ENCODE results near the gene SLC8B1.

DNA sequence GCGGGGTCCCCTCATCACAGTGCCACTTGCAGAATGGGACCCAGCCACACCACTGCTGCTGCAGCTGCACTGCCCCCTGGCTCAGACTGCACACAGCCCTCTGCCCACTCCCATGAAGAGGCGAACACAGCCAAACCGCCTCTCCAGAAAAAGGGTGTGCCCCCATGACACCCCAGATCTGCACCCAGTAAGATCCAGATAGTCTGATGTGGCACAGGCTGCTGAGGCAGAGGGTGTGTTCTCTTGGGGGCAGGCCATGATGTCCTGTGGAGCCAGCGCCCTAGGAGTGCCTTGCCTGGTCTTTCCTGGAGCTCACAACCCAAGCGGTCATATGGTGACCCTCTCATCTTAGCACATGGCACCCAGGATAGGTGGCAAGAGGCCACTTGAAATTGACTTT is 44.4 kb downstream of the SLC8B1 start:
- TF ChIP-seq EZH2 (IDR thresholded peaks at IDR 0.05; ENCODE audit: borderline replicate concordance, low read depth, low read length, poor library complexity, severe bottlenecking): no peak
- TF ChIP-seq, protein P1, sequence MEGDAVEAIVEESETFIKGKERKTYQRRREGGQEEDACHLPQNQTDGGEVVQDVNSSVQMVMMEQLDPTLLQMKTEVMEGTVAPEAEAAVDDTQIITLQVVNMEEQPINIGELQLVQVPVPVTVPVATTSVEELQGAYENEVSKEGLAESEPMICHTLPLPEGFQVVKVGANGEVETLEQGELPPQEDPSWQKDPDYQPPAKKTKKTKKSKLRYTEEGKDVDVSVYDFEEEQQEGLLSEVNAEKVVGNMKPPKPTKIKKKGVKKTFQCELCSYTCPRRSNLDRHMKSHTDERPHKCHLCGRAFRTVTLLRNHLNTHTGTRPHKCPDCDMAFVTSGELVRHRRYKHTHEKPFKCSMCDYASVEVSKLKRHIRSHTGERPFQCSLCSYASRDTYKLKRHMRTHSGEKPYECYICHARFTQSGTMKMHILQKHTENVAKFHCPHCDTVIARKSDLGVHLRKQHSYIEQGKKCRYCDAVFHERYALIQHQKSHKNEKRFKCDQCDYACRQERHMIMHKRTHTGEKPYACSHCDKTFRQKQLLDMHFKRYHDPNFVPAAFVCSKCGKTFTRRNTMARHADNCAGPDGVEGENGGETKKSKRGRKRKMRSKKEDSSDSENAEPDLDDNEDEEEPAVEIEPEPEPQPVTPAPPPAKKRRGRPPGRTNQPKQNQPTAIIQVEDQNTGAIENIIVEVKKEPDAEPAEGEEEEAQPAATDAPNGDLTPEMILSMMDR (conservative IDR thresholded peaks at IDR 0.05; ENCODE audit: low read depth, low read length): no peak
